ENCODE data around the gene C20orf144. TPM values are rescaled to one million over a fixed set of nuclear protein-coding genes. Genes with fewer than 3 reads are reported as not detected.

The C20orf144 gene
- total RNA-seq, 4 donors from 2014 or later, result not detected

- in situ Hi-C loops (cut with MboI; ENCODE audit: low sequenced_read_pairs in 4 of 4) (no loop called here), intact Hi-C loops (cut with DNase I; ENCODE audit: low total_unique reads) (loop anchor here (5.0 kb wide), 2 partner anchors 58 to 138 kb away; partner anchors contain the start of genes CHMP4B and ZNF341)
- DNase-seq (peak; percentile 66 to 85), ATAC-seq (peak; percentile 80 to 84)
- Histone ChIP-seq H3K4me3 (peak within 1 kb of the TSS; percentile 78 to 91 (median 83)), H3K27ac (peak within 1 kb of the TSS; percentile 89 to 96 (median 93)), H3K4me1 (peaks cover 18 to 23% of the 10 kb centered on the region in 2 donors), H3K36me3 (peaks cover 0 to 10% of the 10 kb centered on the region in 2 donors), H3K27me3 (no peaks in the 10 kb centered on the region), H3K9me3 (no peaks in the 10 kb centered on the region)
- TF ChIP-seq CTCF (IDR thresholded peaks at IDR 0.05 in 4 of 5, conservative IDR thresholded peaks at IDR 0.05 in 1 of 5) (no peak), POLR2A (IDR thresholded peaks at IDR 0.05) (peak; percentile 82 to 87)
Observed at GRCh38 chr20:33674294-33675135, 12.4 kb downstream of the C20orf144 start, which contains the start of gene NECAB3. NECAB3 (minus strand) TSS chr20:33674428; CDS start chr20:33674352, 76 bp downstream.

- peak overlapping the region; percentile 70 to 96 (median 92) for H3K27ac ChIP-seq
- ATAC-seq (peak in 1 of 2 donors; percentile 7), DNase-seq (peak; percentile 18 to 48)
- no peaks in the 10 kb centered on the region for H3K9me3 ChIP-seq
- in situ Hi-C loops (cut with MboI; ENCODE audit: low sequenced_read_pairs in 4 of 4), result no loop called here
- peaks cover 0 to 10% of the 10 kb centered on the region in 2 donors for H3K36me3 ChIP-seq
- intact Hi-C loops (cut with DNase I; ENCODE audit: low total_unique reads), result no loop called here
- peaks cover 18 to 23% of the 10 kb centered on the region in 2 donors for H3K4me1 ChIP-seq
- H3K27me3 ChIP-seq, result no peaks in the 10 kb centered on the region
- H3K4me3 ChIP-seq, result peak overlapping the region; percentile 51 to 91 (median 80)
- TF ChIP-seq CTCF (IDR thresholded peaks at IDR 0.05 in 4 of 5, conservative IDR thresholded peaks at IDR 0.05 in 1 of 5) (no peak), POLR2A (IDR thresholded peaks at IDR 0.05) (no peak)
Observed at GRCh38 chr20:33675136-33675959, 13.2 kb downstream of the C20orf144 start.

- Histone ChIP-seq H3K4me1 (peaks cover 18 to 23% of the 10 kb centered on the region in 2 donors), H3K27ac (peak overlapping the region; percentile 70 to 96 (median 92)), H3K36me3 (peaks cover 0 to 7% of the 10 kb centered on the region in 2 donors), H3K4me3 (no peak overlapping the region), H3K9me3 (no peaks in the 10 kb centered on the region), H3K27me3 (no peaks in the 10 kb centered on the region)
- intact Hi-C loops (cut with DNase I; ENCODE audit: low total_unique reads), result no loop called here
- no peak for ATAC-seq
- in situ Hi-C loops (cut with MboI; ENCODE audit: low sequenced_read_pairs in 4 of 4), result no loop called here
- DNase-seq, result no peak
- TF ChIP-seq CTCF (IDR thresholded peaks at IDR 0.05 in 4 of 5, conservative IDR thresholded peaks at IDR 0.05 in 1 of 5) (no peak), POLR2A (IDR thresholded peaks at IDR 0.05) (no peak)
Observed at GRCh38 chr20:33676121-33676520, 14.0 kb downstream of the C20orf144 start.

- H3K9me3 ChIP-seq, result no peaks in the 10 kb centered on the region
- H3K36me3 ChIP-seq, result no peaks in the 10 kb centered on the region
- H3K4me1 ChIP-seq, result peaks cover 18 to 23% of the 10 kb centered on the region in 2 donors
- intact Hi-C loops (cut with DNase I; ENCODE audit: low total_unique reads) (no loop called here), in situ Hi-C loops (cut with MboI; ENCODE audit: low sequenced_read_pairs in 4 of 4) (no loop called here)
- ATAC-seq (no peak), DNase-seq (no peak)
- peak overlapping the region in 3 of 4 donors; percentile 27 to 48 (median 41) for H3K27ac ChIP-seq
- H3K27me3 ChIP-seq, result no peaks in the 10 kb centered on the region
- no peak for TF ChIP-seq CTCF (IDR thresholded peaks at IDR 0.05 in 4 of 5, conservative IDR thresholded peaks at IDR 0.05 in 1 of 5)
- TF ChIP-seq POLR2A (IDR thresholded peaks at IDR 0.05), result no peak
- H3K4me3 ChIP-seq, result no peak overlapping the region
Observed at GRCh38 chr20:33676652-33677645, 14.8 kb downstream of the C20orf144 start.
